ENCODE data around the gene MAN2C1. TPM values are rescaled to one million over a fixed set of nuclear protein-coding genes. Genes with fewer than 3 reads are reported as not detected.
"Not testable (repeated sequence)": the region's sequence is repeated elsewhere in the genome, so short reads cannot be mapped to it uniquely, and the experiment has no call there.

The MAN2C1 gene
- total and polyA plus RNA-seq, 9 of the 15 experiments (the other 6 are each of a cell fraction or from before 2014, with no cell fraction given), result 2.0 to 141 (median 39.9) TPM

- TF ChIP-seq, protein P1, sequence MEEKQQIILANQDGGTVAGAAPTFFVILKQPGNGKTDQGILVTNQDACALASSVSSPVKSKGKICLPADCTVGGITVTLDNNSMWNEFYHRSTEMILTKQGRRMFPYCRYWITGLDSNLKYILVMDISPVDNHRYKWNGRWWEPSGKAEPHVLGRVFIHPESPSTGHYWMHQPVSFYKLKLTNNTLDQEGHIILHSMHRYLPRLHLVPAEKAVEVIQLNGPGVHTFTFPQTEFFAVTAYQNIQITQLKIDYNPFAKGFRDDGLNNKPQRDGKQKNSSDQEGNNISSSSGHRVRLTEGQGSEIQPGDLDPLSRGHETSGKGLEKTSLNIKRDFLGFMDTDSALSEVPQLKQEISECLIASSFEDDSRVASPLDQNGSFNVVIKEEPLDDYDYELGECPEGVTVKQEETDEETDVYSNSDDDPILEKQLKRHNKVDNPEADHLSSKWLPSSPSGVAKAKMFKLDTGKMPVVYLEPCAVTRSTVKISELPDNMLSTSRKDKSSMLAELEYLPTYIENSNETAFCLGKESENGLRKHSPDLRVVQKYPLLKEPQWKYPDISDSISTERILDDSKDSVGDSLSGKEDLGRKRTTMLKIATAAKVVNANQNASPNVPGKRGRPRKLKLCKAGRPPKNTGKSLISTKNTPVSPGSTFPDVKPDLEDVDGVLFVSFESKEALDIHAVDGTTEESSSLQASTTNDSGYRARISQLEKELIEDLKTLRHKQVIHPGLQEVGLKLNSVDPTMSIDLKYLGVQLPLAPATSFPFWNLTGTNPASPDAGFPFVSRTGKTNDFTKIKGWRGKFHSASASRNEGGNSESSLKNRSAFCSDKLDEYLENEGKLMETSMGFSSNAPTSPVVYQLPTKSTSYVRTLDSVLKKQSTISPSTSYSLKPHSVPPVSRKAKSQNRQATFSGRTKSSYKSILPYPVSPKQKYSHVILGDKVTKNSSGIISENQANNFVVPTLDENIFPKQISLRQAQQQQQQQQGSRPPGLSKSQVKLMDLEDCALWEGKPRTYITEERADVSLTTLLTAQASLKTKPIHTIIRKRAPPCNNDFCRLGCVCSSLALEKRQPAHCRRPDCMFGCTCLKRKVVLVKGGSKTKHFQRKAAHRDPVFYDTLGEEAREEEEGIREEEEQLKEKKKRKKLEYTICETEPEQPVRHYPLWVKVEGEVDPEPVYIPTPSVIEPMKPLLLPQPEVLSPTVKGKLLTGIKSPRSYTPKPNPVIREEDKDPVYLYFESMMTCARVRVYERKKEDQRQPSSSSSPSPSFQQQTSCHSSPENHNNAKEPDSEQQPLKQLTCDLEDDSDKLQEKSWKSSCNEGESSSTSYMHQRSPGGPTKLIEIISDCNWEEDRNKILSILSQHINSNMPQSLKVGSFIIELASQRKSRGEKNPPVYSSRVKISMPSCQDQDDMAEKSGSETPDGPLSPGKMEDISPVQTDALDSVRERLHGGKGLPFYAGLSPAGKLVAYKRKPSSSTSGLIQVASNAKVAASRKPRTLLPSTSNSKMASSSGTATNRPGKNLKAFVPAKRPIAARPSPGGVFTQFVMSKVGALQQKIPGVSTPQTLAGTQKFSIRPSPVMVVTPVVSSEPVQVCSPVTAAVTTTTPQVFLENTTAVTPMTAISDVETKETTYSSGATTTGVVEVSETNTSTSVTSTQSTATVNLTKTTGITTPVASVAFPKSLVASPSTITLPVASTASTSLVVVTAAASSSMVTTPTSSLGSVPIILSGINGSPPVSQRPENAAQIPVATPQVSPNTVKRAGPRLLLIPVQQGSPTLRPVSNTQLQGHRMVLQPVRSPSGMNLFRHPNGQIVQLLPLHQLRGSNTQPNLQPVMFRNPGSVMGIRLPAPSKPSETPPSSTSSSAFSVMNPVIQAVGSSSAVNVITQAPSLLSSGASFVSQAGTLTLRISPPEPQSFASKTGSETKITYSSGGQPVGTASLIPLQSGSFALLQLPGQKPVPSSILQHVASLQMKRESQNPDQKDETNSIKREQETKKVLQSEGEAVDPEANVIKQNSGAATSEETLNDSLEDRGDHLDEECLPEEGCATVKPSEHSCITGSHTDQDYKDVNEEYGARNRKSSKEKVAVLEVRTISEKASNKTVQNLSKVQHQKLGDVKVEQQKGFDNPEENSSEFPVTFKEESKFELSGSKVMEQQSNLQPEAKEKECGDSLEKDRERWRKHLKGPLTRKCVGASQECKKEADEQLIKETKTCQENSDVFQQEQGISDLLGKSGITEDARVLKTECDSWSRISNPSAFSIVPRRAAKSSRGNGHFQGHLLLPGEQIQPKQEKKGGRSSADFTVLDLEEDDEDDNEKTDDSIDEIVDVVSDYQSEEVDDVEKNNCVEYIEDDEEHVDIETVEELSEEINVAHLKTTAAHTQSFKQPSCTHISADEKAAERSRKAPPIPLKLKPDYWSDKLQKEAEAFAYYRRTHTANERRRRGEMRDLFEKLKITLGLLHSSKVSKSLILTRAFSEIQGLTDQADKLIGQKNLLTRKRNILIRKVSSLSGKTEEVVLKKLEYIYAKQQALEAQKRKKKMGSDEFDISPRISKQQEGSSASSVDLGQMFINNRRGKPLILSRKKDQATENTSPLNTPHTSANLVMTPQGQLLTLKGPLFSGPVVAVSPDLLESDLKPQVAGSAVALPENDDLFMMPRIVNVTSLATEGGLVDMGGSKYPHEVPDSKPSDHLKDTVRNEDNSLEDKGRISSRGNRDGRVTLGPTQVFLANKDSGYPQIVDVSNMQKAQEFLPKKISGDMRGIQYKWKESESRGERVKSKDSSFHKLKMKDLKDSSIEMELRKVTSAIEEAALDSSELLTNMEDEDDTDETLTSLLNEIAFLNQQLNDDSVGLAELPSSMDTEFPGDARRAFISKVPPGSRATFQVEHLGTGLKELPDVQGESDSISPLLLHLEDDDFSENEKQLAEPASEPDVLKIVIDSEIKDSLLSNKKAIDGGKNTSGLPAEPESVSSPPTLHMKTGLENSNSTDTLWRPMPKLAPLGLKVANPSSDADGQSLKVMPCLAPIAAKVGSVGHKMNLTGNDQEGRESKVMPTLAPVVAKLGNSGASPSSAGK (IDR thresholded peaks at IDR 0.05), result no peak
- TF ChIP-seq DACH1 (IDR thresholded peaks at IDR 0.05; ENCODE audit: partially characterized antibody), result no peak
- TF ChIP-seq, protein P2, sequence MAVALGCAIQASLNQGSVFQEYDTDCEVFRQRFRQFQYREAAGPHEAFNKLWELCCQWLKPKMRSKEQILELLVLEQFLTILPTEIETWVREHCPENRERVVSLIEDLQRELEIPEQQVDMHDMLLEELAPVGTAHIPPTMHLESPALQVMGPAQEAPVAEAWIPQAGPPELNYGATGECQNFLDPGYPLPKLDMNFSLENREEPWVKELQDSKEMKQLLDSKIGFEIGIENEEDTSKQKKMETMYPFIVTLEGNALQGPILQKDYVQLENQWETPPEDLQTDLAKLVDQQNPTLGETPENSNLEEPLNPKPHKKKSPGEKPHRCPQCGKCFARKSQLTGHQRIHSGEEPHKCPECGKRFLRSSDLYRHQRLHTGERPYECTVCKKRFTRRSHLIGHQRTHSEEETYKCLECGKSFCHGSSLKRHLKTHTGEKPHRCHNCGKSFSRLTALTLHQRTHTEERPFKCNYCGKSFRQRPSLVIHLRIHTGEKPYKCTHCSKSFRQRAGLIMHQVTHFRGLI (CRISPR knock-in tag; IDR thresholded peaks at IDR 0.05), result no peak
Measured at GRCh38 chr15:75389791-75390382, 21.5 kb upstream of the MAN2C1 start (continued).

GRCh38 chr15:75383986-75384385 lies 15.6 kb upstream of the MAN2C1 start:
- H2AFZ ChIP-seq (ENCODE audit: low read depth, low read length); H3K9ac ChIP-seq (ENCODE audit: insufficient read depth in 1 of 2, low read depth in 2 of 2, low read length in 2 of 2); H3K27ac ChIP-seq (ENCODE audit: extremely low read depth, low read depth, low read length); H3K4me2 ChIP-seq (ENCODE audit: insufficient read depth, low read length); BruUV-seq (replicated peaks); H3K27me3 ChIP-seq (ENCODE audit: control insufficient read depth in 2 of 2, insufficient read depth in 2 of 2, low read length in 2 of 2); ATAC-seq; H3K4me1 ChIP-seq (replicated peaks in 1 of 2; ENCODE audit: control insufficient read depth in 2 of 2, insufficient read depth in 2 of 2, low read length in 2 of 2); intact Hi-C loops (cut with micrococcal nuclease); in situ Hi-C loops (cut with MboI); H3K9me3 ChIP-seq (replicated peaks; ENCODE audit: control insufficient read depth, insufficient read depth, low read depth, low read length); CTCF ChIA-PET (ENCODE audit: low intra/inter-chr PET ratio); H3K9me1 ChIP-seq (ENCODE audit: control insufficient read depth, insufficient read depth, low read length); POLR2A ChIA-PET; H4K20me1 ChIP-seq (replicated peaks; ENCODE audit: control insufficient read depth, insufficient read depth, low read length); FAIRE-seq; H3K4me3 ChIP-seq; DNase-seq (ENCODE audit: extremely low read depth in 1 of 4, low spot score in 3 of 4); H3K79me2 ChIP-seq (ENCODE audit: control insufficient read depth, insufficient read depth, low read length): not testable (repeated sequence)
- H3K36me3 ChIP-seq (ENCODE audit: control insufficient read depth, insufficient read depth, low read length), result peaks cover 96% of the 10 kb centered on the region
- WGBS (ENCODE audit: insufficient coverage, low coverage, missing lambda C conversion rate), result 95% methylated on average over 5 of the region's 5 CpGs
